Thoracic aorta (tissue), 2 donors: ENCODE measurements around the gene CDC42SE2. TPM values are rescaled to one million over a fixed set of nuclear protein-coding genes. Genes with fewer than 3 reads are reported as not detected.

ENCODE experiments used
- ATAC-seq: fragments of 150-250 bp; one replicate; pipeline ENCODE4 v1.8.0; 2017; ENCODE audit warnings: low read depth; ENCODE audit not compliant: insufficient number of reproducible peaks, low FRiP score
- DNase-seq: peaks from one replicate; pipeline ENCODE4 v3.0.0-alpha.2; 2020; ENCODE audit warnings: low spot score
- H3K27ac ChIP-seq, 2 donors: fragments of 200-600 bp; sonication (generic); 1 replicate in 1 of 2; 2 replicates in 1 of 2; pipeline ENCODE4 v1.5.1; 2016; ENCODE audit warnings: mild to moderate bottlenecking in 2 of 2, moderate library complexity in 2 of 2
- H3K27me3 ChIP-seq: fragments of 200-600 bp; sonication (generic); replicated peaks from 2 replicates; pipeline ENCODE4 v1.6.0; 2016; ENCODE audit warnings: mild to moderate bottlenecking; ENCODE audit not compliant: insufficient read depth
- H3K36me3 ChIP-seq: fragments of 200-600 bp; sonication (generic); one replicate; pipeline ENCODE4 v1.5.1; 2016
- H3K4me1 ChIP-seq, 2 donors: fragments of 200-600 bp; sonication (generic); 1 replicate in 1 of 2; 2 replicates in 1 of 2; pipeline versions ENCODE4 v1.5.1 to v1.6.0; 2016; ENCODE audit warnings: low read depth in 2 of 2, mild to moderate bottlenecking in 1 of 2; ENCODE audit not compliant: control insufficient read depth in 1 of 2
- H3K4me3 ChIP-seq: fragments of 200-600 bp; sonication (generic); 2 replicates; pipeline ENCODE4 v1.5.1; 2016; ENCODE audit warnings: mild to moderate bottlenecking
- H3K9me3 ChIP-seq: fragments of 200-600 bp; sonication (generic); 2 replicates; pipeline ENCODE4 v1.5.1; 2016
- CTCF ChIP-seq: fragments of 200-600 bp; sonication (generic); IDR thresholded peaks from one replicate; pipeline ENCODE4 v1.5.1; 2019; ENCODE audit warnings: antibody characterized with exemption
- total RNA-seq, 2 donors: library from RNA; depleted of rRNA; stranded (reverse); fragments of >200 nt; gene quantifications; one replicate each; pipeline versions ENCODE4 v1.1.0 to v1.2.3, GENCODE V29; 2016

The CDC42SE2 gene
- total RNA-seq, 2 donors from 2014 or later, result 20.3 to 38.0 TPM

DNA sequence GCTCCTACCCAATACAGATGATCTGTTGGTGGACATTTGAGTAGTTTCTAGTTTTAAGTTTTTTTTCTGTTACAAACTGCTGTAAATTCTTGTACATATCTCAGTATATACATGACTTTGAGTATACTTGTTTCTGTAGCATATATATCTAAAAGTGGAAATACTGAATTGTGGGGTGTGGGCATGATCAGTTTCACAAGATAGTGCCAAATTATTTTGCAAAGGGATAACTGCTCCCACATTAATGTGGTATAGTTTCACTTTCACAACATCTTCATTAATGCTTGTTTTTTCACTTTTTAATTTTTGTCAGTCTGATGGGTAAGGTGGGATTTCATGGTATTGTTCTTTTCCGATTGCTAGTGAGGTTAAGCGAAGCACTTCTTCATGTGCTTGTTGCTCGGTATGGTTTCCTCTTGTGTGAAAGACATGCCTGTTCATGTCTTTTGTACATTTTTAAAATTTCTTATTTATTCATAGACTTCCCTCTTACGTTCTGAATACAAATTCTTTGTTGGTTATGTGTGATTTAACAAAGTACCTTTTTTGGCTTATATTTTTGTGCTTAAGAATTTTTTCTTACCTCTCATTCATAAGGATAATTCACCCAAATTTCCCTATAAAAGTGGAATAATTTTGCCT lies 103.5 kb downstream of the CDC42SE2 start:
- H3K27ac ChIP-seq, result no peak overlapping the region
- TF ChIP-seq CTCF, result no peak

DNA sequence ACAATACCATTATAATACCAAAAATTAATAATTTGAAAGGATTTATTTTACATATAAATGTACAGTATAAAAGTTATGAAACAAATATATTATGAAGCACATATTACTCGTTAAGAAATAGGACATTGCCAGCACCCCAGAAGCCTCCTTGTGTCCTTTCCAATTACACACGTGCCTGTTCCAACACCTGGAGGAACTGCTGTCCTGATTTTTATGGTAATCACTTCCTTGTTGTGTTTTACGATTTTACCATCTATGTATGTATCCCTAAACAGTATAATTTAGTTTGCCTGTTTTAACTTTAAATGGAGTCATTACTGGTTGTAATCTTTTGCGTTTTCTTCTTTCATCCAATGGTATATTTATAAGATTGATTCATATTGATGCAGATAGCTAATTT lies 105.0 kb downstream of the CDC42SE2 start:
- H3K27me3 ChIP-seq, result no peaks in the 10 kb centered on the region
- no peaks in the 10 kb centered on the region for H3K36me3 ChIP-seq
- DNase-seq (no peak), ATAC-seq (no peak)
- no peaks in the 10 kb centered on the region for H3K4me1 ChIP-seq
- no peak for TF ChIP-seq CTCF
- H3K9me3 ChIP-seq, result no peaks in the 10 kb centered on the region
- H3K27ac ChIP-seq, result no peak overlapping the region
- H3K4me3 ChIP-seq, result no peak overlapping the region

More for the DNA sequence above, 103.5 kb downstream of the CDC42SE2 start:
- Histone ChIP-seq H3K36me3 (no peaks in the 10 kb centered on the region), H3K4me1 (no peaks in the 10 kb centered on the region), H3K4me3 (no peak overlapping the region), H3K27me3 (no peaks in the 10 kb centered on the region), H3K9me3 (no peaks in the 10 kb centered on the region)
- ATAC-seq (no peak), DNase-seq (no peak)

- Histone ChIP-seq H3K36me3 (no peaks in the 10 kb centered on the region), H3K27me3 (no peaks in the 10 kb centered on the region), H3K9me3 (no peaks in the 10 kb centered on the region), H3K27ac (no peak overlapping the region), H3K4me1 (peaks cover 0 to 2% of the 10 kb centered on the region in 2 donors), H3K4me3 (no peak overlapping the region)
- ATAC-seq, result no peak
- DNase-seq, result no peak
- no peak for TF ChIP-seq CTCF
These were observed 105.7 kb downstream of the CDC42SE2 start for GRCh38 chr5:131369558-131369957.

DNA sequence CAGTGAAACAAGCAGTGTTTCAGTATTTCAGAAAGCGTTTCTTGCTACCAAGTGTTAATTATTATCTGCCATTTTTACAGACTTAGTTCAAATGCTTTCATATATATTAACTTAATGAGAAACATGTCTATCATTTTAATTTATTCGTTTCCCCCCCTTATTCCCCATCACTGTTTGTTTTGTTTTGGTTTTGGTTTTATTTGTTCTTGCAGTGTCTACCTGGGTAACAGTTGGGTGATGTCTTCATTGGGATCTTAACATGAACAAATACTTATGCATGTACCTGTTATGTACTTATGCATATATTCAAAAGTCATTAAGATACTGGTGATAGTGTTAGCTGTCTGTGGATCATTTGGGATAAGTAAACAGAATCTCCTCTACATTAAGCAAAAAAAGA lies 108.0 kb downstream of the CDC42SE2 start:
- Histone ChIP-seq H3K9me3 (no peaks in the 10 kb centered on the region), H3K27ac (no peak overlapping the region), H3K4me3 (no peak overlapping the region), H3K4me1 (peaks cover 0 to 16% of the 10 kb centered on the region in 2 donors), H3K27me3 (no peaks in the 10 kb centered on the region), H3K36me3 (no peaks in the 10 kb centered on the region)
- no peak for ATAC-seq
- no peak for DNase-seq
- no peak for TF ChIP-seq CTCF

DNA sequence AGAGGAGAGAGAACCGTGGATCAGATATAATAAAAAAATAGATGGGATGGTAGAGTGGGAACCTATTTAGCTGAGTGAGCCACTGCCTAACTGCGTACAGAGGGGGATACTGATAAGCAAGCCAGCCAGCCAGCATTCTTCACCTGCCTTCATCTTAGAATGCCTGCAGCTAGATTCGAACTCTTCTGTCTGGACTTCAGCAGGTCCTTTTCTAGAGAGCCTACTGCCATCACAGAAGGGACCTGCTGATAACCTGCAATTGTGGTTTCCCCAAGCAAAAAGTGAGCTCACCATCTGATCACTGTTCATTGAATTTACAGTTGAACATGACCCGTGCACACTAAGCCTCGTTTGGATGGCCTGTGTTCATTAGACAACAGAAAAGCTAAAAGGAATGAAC lies 109.4 kb downstream of the CDC42SE2 start:
- Histone ChIP-seq H3K4me3 (no peak overlapping the region), H3K27me3 (no peaks in the 10 kb centered on the region), H3K27ac (no peak overlapping the region), H3K36me3 (no peaks in the 10 kb centered on the region), H3K4me1 (peaks cover under 1 to 25% of the 10 kb centered on the region in 2 donors), H3K9me3 (no peaks in the 10 kb centered on the region)
- ATAC-seq (no peak), DNase-seq (no peak)
- TF ChIP-seq CTCF, result no peak
